HepG2 (cell line): Measurements from ENCODE around the gene DIP2C. TPM values are rescaled to one million over a fixed set of nuclear protein-coding genes. Genes with fewer than 3 reads are reported as not detected.

Experiments used
- E2F2 ChIP-seq: sonication (generic); formaldehyde crosslinking; IDR thresholded peaks from 2 replicates; pipeline ENCODE4 v1.4.0; 2020; ENCODE audit warnings: missing genetic modification reagents, borderline replicate concordance
- ELF3 ChIP-seq: IDR thresholded peaks from 2 replicates; pipeline ENCODE4 v1.6.1; 2016; ENCODE audit warnings: missing genetic modification reagents, missing compliant biosample characterization
- FOXK1 ChIP-seq: sonication (generic); formaldehyde crosslinking; IDR thresholded peaks from 2 replicates; pipeline ENCODE4 v1.4.0; 2020; ENCODE audit warnings: low read depth, missing genetic modification reagents, borderline replicate concordance
- HOMEZ ChIP-seq: IDR thresholded peaks from 2 replicates; pipeline ENCODE4 v1.6.1; 2016; ENCODE audit warnings: low read depth
- JDP2 ChIP-seq: sonication (generic); formaldehyde crosslinking; IDR thresholded peaks from 2 replicates; pipeline ENCODE4 v1.8.1; 2022; ENCODE audit warnings: missing genetic modification reagents, borderline replicate concordance
- KDM4B ChIP-seq: sonication (generic); formaldehyde crosslinking; IDR thresholded peaks from 2 replicates; pipeline ENCODE4 v1.4.0; 2020; ENCODE audit warnings: missing genetic modification reagents
- LCORL ChIP-seq, 2 experiments: fragments of 450-650 bp in 1 of 2; sonication (generic) in 1 of 2; formaldehyde crosslinking in 1 of 2; IDR thresholded peaks; 2 replicates each; pipeline versions ENCODE4 v1.5.0 to v1.6.1; 2017 to 2020; ENCODE audit warnings: antibody characterized with exemption in 1 of 2, missing genetic modification reagents in 1 of 2
- MAX ChIP-seq: IDR thresholded peaks from 2 replicates; pipeline ENCODE4 v1.6.1; 2012; ENCODE audit warnings: inconsistent platforms
- POGZ ChIP-seq: sonication (generic); formaldehyde crosslinking; IDR thresholded peaks from 2 replicates; pipeline ENCODE4 v1.4.0; 2020; ENCODE audit warnings: mild to moderate bottlenecking, missing genetic modification reagents
- SALL1 ChIP-seq: sonication (generic); formaldehyde crosslinking; IDR thresholded peaks from 2 replicates; pipeline ENCODE4 v1.8.0; 2022; ENCODE audit warnings: mild to moderate bottlenecking, missing genetic modification reagents
- TBL1XR1 ChIP-seq: fragments of 150-350 bp; IDR thresholded peaks from 2 replicates; pipeline ENCODE4 v1.6.1; 2014; ENCODE audit warnings: borderline replicate concordance, low read length; ENCODE audit not compliant: partially characterized antibody
- TEAD2 ChIP-seq: sonication (generic); formaldehyde crosslinking; IDR thresholded peaks from 2 replicates; pipeline ENCODE4 v1.9.0; 2021; ENCODE audit warnings: missing genetic modification reagents
- ZIK1 ChIP-seq: sonication (generic); formaldehyde crosslinking; IDR thresholded peaks from 2 replicates; pipeline ENCODE4 v1.5.0; 2020; ENCODE audit warnings: mild to moderate bottlenecking, low read depth, missing genetic modification reagents, borderline replicate concordance
- ZNF230 ChIP-seq: sonication (generic); formaldehyde crosslinking; IDR thresholded peaks from 2 replicates; pipeline ENCODE4 v1.4.0; 2020; ENCODE audit warnings: mild to moderate bottlenecking, missing genetic modification reagents
- ZNF253 ChIP-seq: sonication (generic); formaldehyde crosslinking; IDR thresholded peaks from 2 replicates; pipeline ENCODE4 v1.8.0; 2022; ENCODE audit warnings: mild to moderate bottlenecking, missing genetic modification reagents, borderline replicate concordance
- ZNF33B ChIP-seq: sonication (generic); formaldehyde crosslinking; IDR thresholded peaks from 2 replicates; pipeline ENCODE4 v1.5.1; 2020; ENCODE audit warnings: mild to moderate bottlenecking, missing genetic modification reagents
- ZNF574 ChIP-seq: sonication (generic); formaldehyde crosslinking; IDR thresholded peaks from 2 replicates; pipeline ENCODE4 v1.4.0; 2020; ENCODE audit warnings: missing genetic modification reagents
- ZNF589 ChIP-seq: sonication (generic); formaldehyde crosslinking; conservative IDR thresholded peaks from 2 replicates; pipeline ENCODE4 v1.8.0; 2022; ENCODE audit warnings: mild to moderate bottlenecking, moderate library complexity, missing genetic modification reagents
- ZNF614 ChIP-seq: IDR thresholded peaks from 2 replicates; pipeline ENCODE4 v1.6.1; 2018; ENCODE audit warnings: missing biosample characterization, missing genetic modification reagents, inconsistent platforms, borderline replicate concordance
- ZNF782 ChIP-seq: sonication (generic); formaldehyde crosslinking; IDR thresholded peaks from 2 replicates; pipeline ENCODE4 v1.4.0; 2020; ENCODE audit warnings: missing genetic modification reagents, mild to moderate bottlenecking, borderline replicate concordance
- ZXDC ChIP-seq: sonication (generic); formaldehyde crosslinking; IDR thresholded peaks from 2 replicates; pipeline ENCODE4 v1.5.0; 2020; ENCODE audit warnings: mild to moderate bottlenecking, missing genetic modification reagents
- polyA plus RNA-seq, 8 experiments: library from polyadenylated mRNA; depleted of rRNA in 3 of 8; stranded (reverse) in 7 of 8; unstranded in 1 of 8; fragments of >200 nt; fragmentation: Illumina TruSeq in 4 of 8; extraction: Trizol in 4 of 8; gene quantifications; 2 replicates each; pipeline versions ENCODE4 v1.2.1 to v1.2.3, GENCODE V29; 2011 to 2016; ENCODE audit warnings: low read depth in 4 of 8, missing spikeins in 1 of 8, mixed read lengths in 1 of 8; ENCODE audit not compliant: insufficient read depth in 1 of 8
- total RNA-seq, 5 experiments: library from RNA; depleted of rRNA; stranded (reverse); fragments of >200 nt; fragmentation: Illumina TruSeq; extraction: Trizol; gene quantifications; 2 replicates each; pipeline ENCODE4 v1.2.3, GENCODE V29; 2016; ENCODE audit warnings: low read depth in 1 of 5

Gene DIP2C
- total and polyA plus RNA-seq, 2 of the 13 experiments (the other 11 are each of a cell fraction or from before 2014, with no cell fraction given): 2.2 to 2.7 TPM

GRCh38 chr10:688312-689120, 952 bp downstream of the DIP2C start (continued):
- TF ChIP-seq ZNF33B (CRISPR knock-in tag) (no peak), E2F2 (no peak), ZXDC (CRISPR knock-in tag) (no peak), TEAD2 (CRISPR knock-in tag) (no peak), ZNF589 (CRISPR knock-in tag) (no peak), SALL1 (CRISPR knock-in tag) (peak; percentile 15; the same call in 1 of the 2 replicates), ZNF574 (CRISPR knock-in tag) (no peak), ZNF230 (CRISPR knock-in tag) (0 out of 2 replicates have a peak, but pooled peaks have one; percentile 38), HOMEZ (CRISPR knock-in tag) (no peak), ZNF782 (CRISPR knock-in tag) (no peak), ELF3 (CRISPR knock-in tag) (no peak), KDM4B (CRISPR knock-in tag) (no peak), ZNF614 (CRISPR knock-in tag) (no peak), POGZ (CRISPR knock-in tag) (no peak), LCORL (IDR thresholded peaks at IDR 0.05) (no peak), LCORL (CRISPR knock-in tag; IDR thresholded peaks at IDR 0.05) (peak; percentile 50; the same call in 1 of the 2 replicates), FOXK1 (CRISPR knock-in tag) (no peak), JDP2 (no peak), MAX (peak; percentile 42; the same call in 1 of the 2 replicates), ZNF253 (CRISPR knock-in tag) (no peak), ZIK1 (CRISPR knock-in tag) (no peak), TBL1XR1 (no peak)
